ENCODE measurements around the gene POLR1A.
A peak's percentile ranks its signal among the peaks of the same experiment; 100 is the strongest.

POLR1A gene

DNA sequence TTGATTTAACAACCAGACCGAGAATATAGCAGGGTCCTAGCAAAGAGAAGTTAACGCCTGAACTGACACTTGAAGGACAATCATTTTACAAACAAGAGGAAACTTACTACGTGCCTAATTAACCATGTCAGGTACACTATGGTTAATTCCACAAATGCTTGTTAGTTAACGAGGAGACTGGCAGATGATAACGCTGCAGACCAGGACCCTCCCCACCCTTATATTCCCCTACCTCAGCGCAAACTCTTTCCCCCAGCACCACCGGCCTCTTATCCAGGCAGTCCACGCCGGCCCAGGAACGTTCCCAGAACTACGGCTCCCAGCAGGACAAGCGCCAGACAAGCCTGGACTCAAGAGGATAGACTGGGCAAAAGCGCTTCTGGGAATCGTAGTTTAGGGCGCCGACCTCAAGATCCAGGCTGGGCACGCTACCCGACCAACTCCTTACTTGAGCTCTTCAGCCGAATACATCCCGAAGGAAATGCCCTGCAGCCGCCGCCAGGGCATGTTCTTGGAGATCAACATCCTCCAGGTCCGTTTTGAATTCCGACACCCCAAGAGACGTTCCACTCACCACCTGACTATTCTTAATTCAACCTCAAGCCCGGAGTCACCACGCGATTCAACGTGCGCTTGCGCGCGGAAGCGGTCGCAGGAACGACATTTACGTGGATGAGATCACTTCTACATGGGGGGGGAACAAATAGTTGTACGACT lies at the start of gene POLR1A:
POLR1A (minus strand) TSS at position 635 of the 717 bp plus-strand sequence; CDS start at position 525, 110 bp downstream.
- peak; percentile 63 to 81 for DNase-seq (ENCODE audit: low read depth in 1 of 2, low spot score in 1 of 2)

DNA sequence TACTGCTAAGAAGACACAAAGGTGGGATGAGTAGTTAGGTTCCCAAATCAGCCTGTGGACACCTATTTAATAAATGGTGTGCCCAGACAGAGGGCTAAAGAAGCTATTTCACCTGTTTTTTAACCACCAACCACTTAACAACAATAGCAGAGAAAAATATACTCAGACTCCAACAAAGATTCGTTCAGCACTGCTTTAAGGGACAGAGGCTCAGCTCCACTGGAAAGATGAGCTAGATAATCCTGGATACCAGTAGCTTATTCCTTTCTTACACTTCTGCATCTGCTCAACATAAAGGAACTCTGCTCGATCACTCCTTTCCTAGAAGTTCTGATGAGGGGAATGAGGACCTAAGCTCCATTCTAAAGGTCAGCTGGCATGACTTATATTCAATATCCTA lies 44.8 kb upstream of the POLR1A start:
- no peak for DNase-seq (ENCODE audit: low read depth in 1 of 2, low spot score in 1 of 2)

DNA sequence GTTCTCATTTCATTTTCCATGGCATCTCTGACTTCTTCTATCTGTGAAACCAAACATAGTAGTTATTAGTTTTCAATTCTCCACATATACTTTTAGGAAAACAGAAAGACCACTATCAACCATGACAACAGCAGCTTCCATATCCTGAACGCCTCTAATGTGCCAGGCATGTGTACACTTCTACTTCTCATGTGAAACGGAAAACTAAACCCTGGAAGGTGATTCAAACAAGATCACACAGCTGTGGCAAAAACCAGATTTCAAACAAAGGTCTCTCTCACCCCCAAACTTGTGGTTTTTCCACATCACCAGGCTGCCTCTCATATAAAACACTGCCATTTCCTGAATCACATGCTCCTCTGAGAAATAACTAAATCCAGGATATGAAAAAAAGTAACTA lies 42.1 kb upstream of the POLR1A start:
- DNase-seq (ENCODE audit: low read depth in 1 of 2, low spot score in 1 of 2): no peak

DNA sequence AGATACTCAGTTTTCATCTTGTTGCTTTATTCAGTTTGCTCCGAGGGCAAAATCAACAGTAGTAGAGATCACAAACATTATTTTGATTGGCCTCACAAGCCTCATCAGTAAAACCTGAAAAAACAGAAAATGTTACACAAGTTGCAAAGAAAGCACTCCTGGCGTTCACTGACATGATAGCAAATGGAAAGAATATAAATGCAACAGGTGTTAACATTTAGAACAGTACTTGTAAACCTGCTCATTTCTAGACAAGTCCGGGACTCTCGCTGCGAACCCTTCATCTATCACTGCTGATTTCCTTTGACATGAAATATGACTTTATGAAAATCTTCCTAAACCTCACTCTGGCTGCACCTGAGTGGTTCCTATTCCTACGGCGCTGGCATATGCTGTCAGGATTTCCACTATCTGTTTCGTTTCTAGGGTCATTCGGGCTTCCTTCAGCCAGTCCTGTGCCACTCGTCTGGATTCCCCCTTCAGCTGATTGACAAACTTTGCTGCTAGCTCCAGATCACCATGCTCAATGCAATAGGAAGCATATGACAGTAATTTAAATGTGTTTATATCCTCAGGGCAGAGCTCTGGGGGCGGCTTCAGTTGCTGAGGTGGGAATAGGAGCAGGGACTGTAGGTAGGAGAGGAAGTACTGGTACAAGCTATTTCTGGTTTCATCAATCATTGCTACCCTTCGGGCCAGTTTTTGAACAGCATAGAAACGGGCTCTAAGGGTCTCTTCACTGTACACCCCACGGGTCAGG lies 38.4 kb upstream of the POLR1A start:
- DNase-seq (ENCODE audit: low read depth in 1 of 2, low spot score in 1 of 2): no peak

DNA sequence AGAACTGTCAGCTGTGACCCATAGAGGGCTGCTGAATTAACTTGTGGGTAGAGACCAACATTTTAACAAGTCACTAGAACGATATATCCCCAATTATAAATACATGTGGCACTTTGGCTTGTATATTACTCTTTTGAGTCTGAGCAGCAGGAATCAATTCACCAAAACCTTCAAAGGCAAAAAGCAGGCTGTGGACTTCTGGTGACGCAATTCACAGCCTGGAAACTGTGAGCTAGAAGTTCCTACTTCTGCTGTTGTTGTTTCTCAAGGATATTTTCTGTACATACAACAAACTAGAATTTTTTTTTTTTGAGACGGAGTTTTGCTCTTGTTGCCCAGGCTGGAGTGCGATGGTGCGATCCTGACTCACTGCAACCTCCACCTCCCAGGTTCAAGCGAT lies 37.6 kb upstream of the POLR1A start:
- no peak for DNase-seq (ENCODE audit: low read depth in 1 of 2, low spot score in 1 of 2)

DNA sequence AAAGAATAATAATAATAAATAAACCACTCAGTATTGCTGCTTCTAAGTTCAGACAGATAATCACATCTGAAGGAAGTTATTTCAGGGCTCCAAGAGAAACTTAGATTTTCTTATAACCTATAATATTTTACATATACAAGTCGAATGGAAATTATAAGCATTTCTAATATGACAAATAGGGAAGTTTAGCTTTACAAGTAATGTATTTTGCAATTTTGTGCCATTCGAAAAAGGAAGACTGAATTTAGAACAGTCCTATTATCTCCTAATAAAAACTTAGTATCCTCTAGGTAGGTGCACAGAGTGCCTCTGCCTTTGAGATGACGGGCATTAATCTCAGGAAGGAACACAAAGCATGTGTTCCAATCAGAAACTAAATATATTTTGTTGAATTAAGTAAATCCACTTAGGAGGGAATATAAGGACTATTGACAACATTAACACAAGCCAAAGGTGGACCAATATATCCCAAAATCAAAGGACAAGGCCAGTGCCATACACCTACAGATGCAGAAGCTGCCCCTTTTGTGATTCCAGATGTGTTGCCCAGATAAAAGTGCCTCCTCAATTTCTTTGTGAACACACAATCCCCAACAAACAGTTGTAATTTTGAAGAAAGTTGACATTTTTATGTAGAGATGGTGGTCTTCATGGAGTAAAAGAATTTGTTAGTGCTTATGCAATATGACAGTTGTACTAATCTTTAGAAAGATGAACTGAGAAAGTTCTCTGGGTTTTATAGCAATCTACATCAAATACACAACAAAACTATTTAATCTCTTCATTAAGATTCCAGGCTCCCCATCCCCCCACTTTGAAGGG lies 37.0 kb upstream of the POLR1A start:
- no peak for DNase-seq (ENCODE audit: low read depth in 1 of 2, low spot score in 1 of 2)

DNA sequence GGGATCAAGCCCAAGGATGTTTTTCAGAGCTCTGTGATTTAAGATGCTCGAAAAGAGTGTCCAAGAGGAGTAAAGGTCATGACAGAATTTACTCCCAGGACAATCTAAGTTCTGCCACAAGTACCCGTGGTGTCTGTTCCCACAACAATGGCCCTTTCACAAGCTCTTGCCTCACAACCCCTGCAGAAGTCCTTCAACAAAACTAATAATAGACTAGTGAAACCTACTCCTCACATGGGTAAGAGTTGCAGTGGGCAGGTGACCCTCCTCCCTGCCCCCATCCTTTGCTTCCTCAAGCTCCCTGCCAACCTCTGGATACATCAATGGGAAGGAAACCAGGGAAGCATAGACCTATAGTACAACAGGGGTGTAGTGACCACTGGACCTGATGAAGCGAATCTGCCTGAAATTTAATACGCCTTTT lies 35.3 kb upstream of the POLR1A start:
- DNase-seq (ENCODE audit: low read depth in 1 of 2, low spot score in 1 of 2): no peak

DNA sequence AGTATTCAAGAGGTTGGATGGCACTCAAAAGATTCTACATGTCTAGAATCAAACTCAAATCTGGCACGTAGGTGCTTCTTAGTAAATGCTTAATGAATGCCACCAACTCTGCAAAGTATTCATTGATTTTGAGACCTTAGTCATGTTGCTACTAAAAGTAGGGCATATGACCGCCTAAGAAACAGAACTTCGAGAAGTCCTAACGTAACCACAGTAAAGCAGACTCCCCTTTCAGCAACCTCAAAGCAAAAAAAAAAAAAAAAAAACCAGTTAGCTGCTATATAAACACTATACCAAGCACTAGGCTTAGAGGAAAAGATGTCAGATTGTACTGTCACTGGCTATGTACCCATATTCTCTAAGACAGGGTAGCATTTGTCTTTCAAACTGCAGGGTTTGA lies 34.3 kb upstream of the POLR1A start:
- DNase-seq (ENCODE audit: low read depth in 1 of 2, low spot score in 1 of 2): no peak

DNA sequence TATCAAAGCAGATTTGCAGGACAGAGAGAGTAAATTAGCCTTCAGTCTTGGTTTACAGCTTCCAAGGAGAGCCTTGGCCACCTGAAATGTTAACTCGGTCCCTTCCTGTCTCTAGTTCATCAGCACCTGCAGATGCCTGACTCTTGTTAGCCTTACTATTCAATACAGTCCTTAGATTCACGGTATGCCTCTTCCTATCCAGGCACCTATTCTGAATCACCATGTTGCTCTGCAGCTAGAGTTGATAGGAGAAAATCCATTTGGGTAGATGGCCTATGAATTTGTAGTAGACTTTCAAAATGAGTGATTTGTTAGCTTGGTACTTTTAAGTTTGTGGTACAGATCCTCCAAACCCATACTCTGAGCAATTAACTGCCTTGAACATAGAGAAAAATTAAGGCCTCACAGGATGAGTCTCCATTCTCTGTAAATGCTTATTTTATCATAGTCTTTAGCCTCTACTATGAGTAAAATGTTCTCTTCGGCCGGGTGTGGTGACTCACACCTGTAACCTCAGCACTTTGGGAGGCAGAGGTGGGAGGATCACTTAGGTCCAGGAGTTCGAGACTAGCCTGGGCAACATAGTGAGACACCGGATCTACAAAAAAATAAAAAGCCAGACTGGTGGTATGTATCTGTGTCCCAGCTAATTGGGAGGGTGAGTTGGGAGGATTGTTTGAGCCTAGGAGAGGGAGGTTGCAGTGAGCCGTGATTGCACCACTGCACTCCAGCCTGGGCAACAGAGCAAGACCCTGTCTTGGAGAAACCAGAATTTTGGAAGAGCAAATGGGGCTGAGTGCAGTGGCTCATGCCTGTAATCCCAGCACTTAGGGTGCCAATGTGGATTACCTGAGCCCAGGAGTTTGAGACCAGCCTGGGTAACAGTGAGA lies 33.3 kb upstream of the POLR1A start:
- no peak for DNase-seq (ENCODE audit: low read depth in 1 of 2, low spot score in 1 of 2)

DNA sequence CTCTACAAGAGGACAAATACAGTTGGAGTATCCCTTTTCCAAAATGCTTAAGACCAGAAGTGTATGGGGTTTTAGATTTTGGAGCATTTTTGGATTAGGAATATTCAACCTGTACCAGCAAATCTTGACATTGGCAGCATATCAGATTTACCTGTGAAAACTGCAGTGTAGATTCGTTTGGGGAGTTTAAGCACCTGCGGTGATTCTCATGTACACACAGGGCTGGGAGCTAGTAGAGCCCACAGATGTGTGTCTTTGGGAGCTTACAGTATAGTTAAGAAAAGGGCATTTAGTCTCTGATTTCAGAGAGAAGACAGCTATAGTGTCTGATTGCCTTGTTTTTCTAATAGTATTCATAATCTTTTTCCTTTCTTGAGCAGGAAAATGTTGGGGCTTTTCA lies 30.5 kb upstream of the POLR1A start:
- no peak for DNase-seq (ENCODE audit: low read depth in 1 of 2, low spot score in 1 of 2)

DNA sequence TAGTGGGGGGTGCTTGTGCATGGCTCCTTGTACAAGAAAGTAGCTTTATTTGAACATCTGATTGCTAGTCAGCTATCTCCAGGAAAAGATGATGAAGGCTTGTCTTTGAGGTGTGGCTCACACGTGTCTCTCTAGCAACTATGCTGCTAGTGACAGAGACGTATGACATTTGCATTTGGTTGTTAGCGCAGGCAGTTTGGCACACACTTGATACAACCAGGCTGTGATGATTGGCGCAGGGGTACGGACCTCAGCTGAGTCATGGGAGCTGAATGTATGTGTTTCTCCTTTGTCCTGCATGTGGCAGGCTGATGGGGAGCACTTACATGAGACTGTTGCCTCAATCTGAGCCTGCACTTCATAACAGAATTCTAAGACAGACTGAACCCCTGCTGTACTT lies 30.0 kb upstream of the POLR1A start:
- DNase-seq (ENCODE audit: low read depth in 1 of 2, low spot score in 1 of 2): no peak

DNA sequence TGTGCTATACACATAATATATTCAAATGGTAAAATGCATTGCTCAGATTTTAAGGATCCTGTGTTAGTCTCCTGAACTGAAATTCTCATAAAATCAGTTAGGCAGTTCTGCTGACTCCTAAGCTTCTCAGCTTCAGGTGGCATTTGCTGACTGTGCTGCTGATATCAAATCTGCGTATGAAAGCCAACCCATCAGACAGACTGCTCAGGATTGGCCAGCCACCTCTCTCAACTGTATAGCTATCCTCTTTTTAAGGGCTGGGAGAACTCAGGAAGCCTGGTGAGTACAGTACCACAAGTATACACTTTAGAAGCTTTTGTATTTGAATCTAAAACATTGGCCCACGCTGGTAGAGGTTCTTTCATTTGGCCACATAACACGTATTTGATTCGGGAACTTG lies 29.0 kb upstream of the POLR1A start:
- DNase-seq (ENCODE audit: low read depth in 1 of 2, low spot score in 1 of 2): no peak

DNA sequence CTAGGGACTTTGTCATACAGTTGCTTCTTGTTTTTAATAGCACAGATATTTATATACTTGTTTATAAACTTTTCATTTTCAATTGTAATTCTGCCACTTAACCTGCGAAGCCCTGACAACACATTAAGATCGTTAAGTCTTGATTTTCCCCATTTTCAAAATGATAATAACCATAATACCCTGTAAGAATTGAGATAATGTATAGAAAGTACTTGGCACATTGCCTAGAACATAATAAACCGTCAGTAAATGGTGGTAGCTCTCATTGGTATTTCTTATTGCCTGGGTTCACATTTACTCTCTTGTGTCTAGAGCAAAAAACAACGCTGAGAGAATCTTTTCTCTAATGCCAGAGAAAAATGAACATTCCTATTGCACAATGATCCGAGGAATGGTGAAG lies 19.0 kb upstream of the POLR1A start:
- DNase-seq (ENCODE audit: low read depth in 1 of 2, low spot score in 1 of 2): no peak

DNA sequence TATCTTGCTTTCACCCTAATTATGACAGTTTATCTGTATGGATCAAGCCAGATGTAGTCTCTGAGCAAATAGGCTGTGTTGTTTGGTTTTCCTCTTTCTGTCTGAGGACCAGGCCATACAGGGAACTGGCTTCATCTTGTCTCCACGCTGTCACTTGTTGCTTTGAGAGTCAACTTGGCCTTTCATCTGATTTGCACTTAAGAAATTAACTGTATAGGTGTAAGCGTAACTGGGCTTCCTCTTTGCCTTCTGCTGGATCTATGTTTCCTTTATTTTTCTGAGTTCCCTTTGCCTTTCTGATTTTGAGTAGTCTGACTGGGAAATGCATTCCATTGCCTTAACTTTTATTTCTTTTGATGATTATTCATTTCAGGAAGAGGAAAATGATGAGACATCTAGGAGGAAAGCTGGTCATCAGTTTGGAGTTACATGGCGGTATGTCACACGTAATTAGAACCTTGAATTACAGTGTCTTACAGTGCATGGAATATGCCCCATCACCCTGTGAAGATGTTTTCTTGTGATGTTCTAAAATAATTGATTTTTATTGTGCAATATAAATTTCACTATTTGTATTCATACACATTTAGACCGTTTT lies 17.7 kb upstream of the POLR1A start:
- no peak for DNase-seq (ENCODE audit: low read depth in 1 of 2, low spot score in 1 of 2)

DNA sequence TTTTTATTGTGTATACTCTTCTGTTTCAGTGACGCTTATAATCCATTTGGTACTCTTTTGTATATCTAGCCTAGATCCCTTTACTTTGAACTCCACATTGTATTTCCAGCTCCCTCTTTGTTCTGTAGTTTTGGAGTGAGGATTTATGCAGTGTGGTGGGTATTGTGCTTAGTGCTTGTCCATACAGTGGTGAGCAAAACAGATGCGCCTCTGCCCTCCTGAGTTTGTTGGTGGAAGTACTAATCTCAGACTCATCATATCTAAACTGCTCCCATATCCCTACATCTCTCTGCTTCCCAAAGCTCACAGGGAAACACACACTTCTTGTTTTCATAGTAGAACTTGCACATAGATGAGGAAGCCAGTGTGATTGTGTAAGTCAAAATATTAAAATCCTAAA lies 12.4 kb upstream of the POLR1A start:
- no peak for DNase-seq (ENCODE audit: low read depth in 1 of 2, low spot score in 1 of 2)

DNA sequence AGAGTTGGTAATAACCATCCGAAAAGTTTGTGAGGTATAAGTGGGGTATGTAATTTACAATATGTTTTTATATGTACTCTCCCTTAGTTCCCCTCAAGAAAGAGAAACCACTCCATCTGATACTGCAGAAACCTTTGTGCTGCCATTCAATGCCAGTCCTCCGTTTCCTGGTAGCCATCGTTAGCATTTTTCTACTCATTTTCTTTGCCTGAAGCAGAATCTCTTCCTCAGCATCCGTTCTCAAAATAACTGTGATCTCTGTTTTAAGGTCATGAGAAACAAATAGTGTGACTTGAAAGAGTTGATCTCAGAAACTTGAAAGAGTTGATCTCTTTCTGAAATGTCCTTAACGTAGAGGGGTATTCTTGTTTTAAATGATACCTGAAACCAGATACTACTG lies 1.3 kb upstream of the POLR1A start:
- DNase-seq (ENCODE audit: low read depth in 1 of 2, low spot score in 1 of 2): no peak

DNA sequence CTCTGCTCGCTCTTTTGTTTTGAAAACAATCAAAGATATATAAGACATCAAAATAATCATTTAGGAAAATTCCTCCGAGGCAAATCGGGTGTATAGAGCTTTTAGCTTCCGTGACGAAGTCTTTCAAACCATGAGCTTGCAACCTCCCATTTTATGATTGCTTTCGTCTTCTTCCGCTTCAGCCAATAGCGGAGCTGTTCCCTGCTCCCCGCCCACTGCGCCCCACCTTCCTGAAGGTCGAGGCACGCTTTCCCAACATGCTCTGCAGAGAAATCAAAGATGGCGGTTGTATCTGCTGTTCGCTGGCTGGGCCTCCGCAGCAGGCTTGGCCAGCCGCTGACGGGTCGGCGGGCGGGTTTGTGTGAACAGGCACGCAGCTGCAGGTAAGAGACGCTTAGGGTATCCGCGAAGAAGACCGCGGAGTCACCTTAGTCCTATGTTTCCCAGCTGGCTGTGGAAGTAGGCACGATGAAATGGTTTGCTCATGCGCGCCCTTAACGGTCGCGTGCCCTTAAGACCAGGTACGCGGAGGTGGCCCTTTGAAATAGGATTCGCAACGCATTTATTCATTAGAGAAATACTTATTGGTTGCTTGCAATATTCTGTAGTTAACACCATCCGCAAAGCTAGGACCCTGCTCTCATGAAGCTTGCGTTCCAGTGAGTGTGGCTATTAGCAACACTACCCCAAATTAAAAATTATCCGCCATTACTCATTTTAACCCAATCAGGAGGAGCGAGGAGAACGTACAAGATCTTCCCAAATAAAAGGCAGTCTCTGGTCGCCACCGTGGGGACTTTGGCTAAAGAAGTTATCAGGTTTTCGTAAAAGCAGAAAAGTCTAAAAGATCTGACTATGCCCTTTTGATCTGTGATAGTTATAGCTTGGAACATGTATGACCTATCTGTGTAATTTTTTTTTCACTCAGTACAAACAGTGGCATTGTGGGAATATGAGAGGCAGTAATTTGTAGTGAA lies 571 bp upstream of the POLR1A start, which contains the start of gene PTCD3:
PTCD3 (plus strand) TSS at position 267 of the 977 bp plus-strand sequence; CDS start at position 280, 13 bp downstream.
- peak; percentile 78 to 93 for DNase-seq (ENCODE audit: low read depth in 1 of 2, low spot score in 1 of 2)

DNA sequence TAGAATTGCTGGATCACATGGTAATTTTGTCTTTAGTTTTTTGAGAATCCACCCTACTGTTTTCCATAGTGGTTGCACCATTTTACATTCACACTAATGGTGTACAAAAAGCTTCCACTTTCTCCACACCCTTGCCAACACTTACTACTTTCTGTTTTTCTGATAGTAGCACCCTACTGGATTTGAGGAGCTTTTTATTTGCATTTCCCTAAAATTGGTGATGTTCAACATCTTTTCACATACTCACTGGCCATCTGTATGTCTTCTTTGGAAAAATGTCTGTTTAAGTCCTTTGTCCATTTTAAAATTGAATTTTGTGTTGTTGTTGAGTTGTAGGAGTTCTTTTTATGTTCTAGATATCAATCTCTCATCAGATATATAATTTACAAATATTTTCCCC lies 3.5 kb downstream of the POLR1A start:
- DNase-seq (ENCODE audit: low read depth in 1 of 2, low spot score in 1 of 2): no peak

DNA sequence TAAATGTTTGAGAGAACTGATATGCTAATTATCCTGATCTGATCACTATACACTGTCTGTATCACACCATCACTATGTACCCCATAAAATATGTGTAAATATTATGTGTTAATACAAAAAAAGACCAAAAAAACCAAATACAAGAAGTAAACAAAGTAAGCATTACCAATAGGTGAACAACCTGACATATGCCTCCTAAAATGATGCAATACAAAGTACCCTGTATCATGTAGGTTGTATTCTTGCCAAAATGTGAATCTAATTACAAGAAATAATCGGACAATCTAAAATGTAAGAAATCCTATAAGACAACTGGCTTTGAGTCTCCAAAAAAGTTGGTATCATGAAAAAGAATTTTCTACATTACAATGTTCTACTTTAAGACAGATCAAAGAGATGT lies 7.8 kb downstream of the POLR1A start:
- DNase-seq (ENCODE audit: low read depth in 1 of 2, low spot score in 1 of 2): no peak

Data from activated CD4-positive, alpha-beta T cell treated with anti-CD3 and anti-CD28 coated beads, Interleukin-2, amount 50 U/mL, for 24 hours (primary cell).